Liver (tissue), 9 donors: ENCODE results near the gene GUCA1A. TPM values are rescaled to one million over a fixed set of nuclear protein-coding genes. Genes with fewer than 3 reads are reported as not detected.

Experiments used
- DNase-seq: peaks from one replicate; pipeline ENCODE4 v3.0.0-alpha.2; 2017; ENCODE audit warnings: low spot score
- H3K27ac ChIP-seq, 2 donors: one replicate each; pipeline ENCODE4 v1.7.0; 2013; ENCODE audit warnings: inconsistent platforms in 2 of 2, low read length in 2 of 2, control low read depth in 1 of 2, low read depth in 1 of 2, mild to moderate bottlenecking in 1 of 2
- H3K27me3 ChIP-seq, 4 donors: one replicate each; pipeline versions ENCODE4 v1.6.1 to v1.7.0; 2013; ENCODE audit warnings: low read length in 3 of 4, inconsistent platforms in 1 of 4, mild to moderate bottlenecking in 1 of 4, moderate library complexity in 1 of 4; ENCODE audit not compliant: control insufficient read depth in 4 of 4, insufficient read depth in 4 of 4
- H3K36me3 ChIP-seq, 4 donors: one replicate each; pipeline versions ENCODE4 v1.6.1 to v1.7.0; 2013; ENCODE audit warnings: low read length in 3 of 4, mild to moderate bottlenecking in 3 of 4, low read depth in 1 of 4, moderate library complexity in 1 of 4; ENCODE audit not compliant: control insufficient read depth in 4 of 4, insufficient read depth in 3 of 4
- H3K4me1 ChIP-seq, 4 donors: one replicate each; pipeline versions ENCODE4 v1.6.1 to v1.7.0; 2013; ENCODE audit warnings: low read length in 3 of 4, mild to moderate bottlenecking in 3 of 4, moderate library complexity in 1 of 4; ENCODE audit not compliant: control insufficient read depth in 4 of 4, insufficient read depth in 4 of 4
- H3K4me3 ChIP-seq, 3 donors: one replicate each; pipeline versions ENCODE4 v1.6.1 to v1.7.0; 2013; ENCODE audit warnings: low read length in 3 of 3, control low read depth in 1 of 3, low read depth in 1 of 3, mild to moderate bottlenecking in 1 of 3
- H3K9ac ChIP-seq, 2 donors: one replicate each; pipeline ENCODE4 v1.7.0; 2013; ENCODE audit warnings: low read length in 2 of 2, mild to moderate bottlenecking in 2 of 2, moderate library complexity in 2 of 2, control low read depth in 1 of 2, low read depth in 1 of 2
- H3K9me3 ChIP-seq, 4 donors: one replicate each; pipeline versions ENCODE4 v1.6.1 to v1.7.0; 2013; ENCODE audit warnings: low read length in 3 of 4; ENCODE audit not compliant: control insufficient read depth in 4 of 4
- EGR1 ChIP-seq, 2 donors: IDR thresholded peaks; 2 replicates each; pipeline ENCODE4 v1.6.1; 2016 to 2018; ENCODE audit warnings: antibody characterized with exemption in 2 of 2, low read depth in 2 of 2
- FOXA1 ChIP-seq: IDR thresholded peaks from 2 replicates; pipeline ENCODE4 v1.6.1; 2016; ENCODE audit warnings: antibody characterized with exemption
- FOXA2 ChIP-seq: IDR thresholded peaks from 2 replicates; pipeline ENCODE4 v1.6.1; 2016; ENCODE audit warnings: antibody characterized with exemption
- GABPA ChIP-seq, 2 donors: IDR thresholded peaks in 1 of 2; conservative IDR thresholded peaks in 1 of 2; 2 replicates each; pipeline ENCODE4 v1.6.1; 2016; ENCODE audit warnings: antibody characterized with exemption in 2 of 2, mild to moderate bottlenecking in 1 of 2, moderate library complexity in 1 of 2
- HNF4A ChIP-seq, 2 donors: conservative IDR thresholded peaks; 2 replicates each; pipeline ENCODE4 v1.6.1; 2016; ENCODE audit warnings: antibody characterized with exemption in 2 of 2, mild to moderate bottlenecking in 2 of 2
- HNF4G ChIP-seq: IDR thresholded peaks from 2 replicates; pipeline ENCODE4 v1.6.1; 2016; ENCODE audit warnings: antibody characterized with exemption
- JUND ChIP-seq, 2 donors: IDR thresholded peaks; 2 replicates each; pipeline ENCODE4 v1.6.1; 2016; ENCODE audit warnings: antibody characterized with exemption in 2 of 2
- NR2F2 ChIP-seq: IDR thresholded peaks from 2 replicates; pipeline ENCODE4 v1.6.1; 2016; ENCODE audit warnings: antibody characterized with exemption
- SP1 ChIP-seq: IDR thresholded peaks from 2 replicates; pipeline ENCODE4 v1.6.1; 2018; ENCODE audit warnings: antibody characterized with exemption, mild to moderate bottlenecking
- TAF1 ChIP-seq: conservative IDR thresholded peaks from 2 replicates; pipeline ENCODE4 v1.6.1; 2016; ENCODE audit warnings: antibody characterized with exemption, mild to moderate bottlenecking
- WGBS: extraction: QIAGEN DNeasy Blood & Tissue Kit; methylation state at CpG from one replicate; pipeline ENCODE4 v1.1.7; 2013; 5-methylcytosine and 5-hydroxymethylcytosine counted together
- polyA plus RNA-seq, 2 donors: library from polyadenylated mRNA; stranded (reverse) in 1 of 2; unstranded in 1 of 2; fragments of 200-250 nt in 1 of 2; fragments of >200 nt in 1 of 2; fragmentation: Nextera tagmentation in 1 of 2; extraction: Ambion mirVana in 1 of 2; gene quantifications; one replicate each; pipeline versions ENCODE4 v1.2.1 to v1.2.3, GENCODE V29; 2013 to 2015
- total RNA-seq, 2 donors: library from RNA; depleted of rRNA; stranded (reverse); fragments of >200 nt; gene quantifications; one replicate each; pipeline ENCODE4 v1.2.3, GENCODE V29; 2014
- TF ChIP-seq, protein P1 (sequence below): IDR thresholded peaks from 2 replicates; pipeline ENCODE4 v1.6.1; 2016; ENCODE audit warnings: antibody characterized with exemption
- TF ChIP-seq, protein P2 (sequence below): IDR thresholded peaks from 2 replicates; pipeline ENCODE4 v1.6.1; 2016; ENCODE audit warnings: antibody characterized with exemption
- TF ChIP-seq, protein P3 (sequence below): fragments of 150-350 bp; IDR thresholded peaks from 2 replicates; pipeline ENCODE4 v1.5.1; 2017; ENCODE audit warnings: improper control_type of control experiment, low read depth, low read length; ENCODE audit not compliant: missing input control
- TF ChIP-seq, protein P4 (sequence below): IDR thresholded peaks from 2 replicates; pipeline ENCODE4 v1.6.1; 2016; ENCODE audit warnings: antibody characterized with exemption
- donor health status: healthy.
- donor health status: healthy.
- donor health status: healthy.
- donor health status: healthy.
- donor health status: healthy.

Gene GUCA1A
- total and polyA plus RNA-seq, 4 donors, result not detected

DNA sequence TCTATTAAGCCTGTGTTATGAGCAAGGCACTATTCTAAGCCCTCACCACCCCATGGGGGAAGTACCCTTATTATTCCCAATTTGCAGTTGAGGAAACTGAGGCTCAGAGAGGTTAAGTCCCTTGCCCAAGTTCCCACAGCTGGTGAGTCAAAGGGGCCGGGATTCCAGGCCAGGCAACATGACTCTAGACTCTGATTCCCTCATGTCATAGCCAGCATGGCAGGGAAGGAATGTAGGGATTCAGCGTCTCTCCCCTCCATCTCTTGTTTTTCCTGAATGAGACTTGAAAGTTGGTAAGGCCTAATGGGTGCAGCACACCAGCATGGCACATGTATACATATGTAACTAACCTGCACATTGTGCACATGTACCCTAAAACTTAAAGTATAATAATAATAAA is 37.4 kb upstream of the GUCA1A start:
- Histone ChIP-seq H3K27me3 (no peaks in the 10 kb centered on the region), H3K9me3 (no peaks in the 10 kb centered on the region), H3K27ac (no peak overlapping the region), H3K4me1 (peaks cover 0 to 2% (median 0%) of the 10 kb centered on the region in 4 donors), H3K9ac (no peak overlapping the region), H3K4me3 (no peak overlapping the region), H3K36me3 (no peaks in the 10 kb centered on the region)
- DNase-seq, result no peak
- TF ChIP-seq, protein P1, sequence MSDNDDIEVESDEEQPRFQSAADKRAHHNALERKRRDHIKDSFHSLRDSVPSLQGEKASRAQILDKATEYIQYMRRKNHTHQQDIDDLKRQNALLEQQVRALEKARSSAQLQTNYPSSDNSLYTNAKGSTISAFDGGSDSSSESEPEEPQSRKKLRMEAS, result no peak
- TF ChIP-seq, protein P2, sequence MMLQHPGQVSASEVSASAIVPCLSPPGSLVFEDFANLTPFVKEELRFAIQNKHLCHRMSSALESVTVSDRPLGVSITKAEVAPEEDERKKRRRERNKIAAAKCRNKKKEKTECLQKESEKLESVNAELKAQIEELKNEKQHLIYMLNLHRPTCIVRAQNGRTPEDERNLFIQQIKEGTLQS, result no peak
- no peak for TF ChIP-seq JUND (IDR thresholded peaks at IDR 0.05)
- 92% methylated on average over 2 of the region's 2 CpGs for WGBS

DNA sequence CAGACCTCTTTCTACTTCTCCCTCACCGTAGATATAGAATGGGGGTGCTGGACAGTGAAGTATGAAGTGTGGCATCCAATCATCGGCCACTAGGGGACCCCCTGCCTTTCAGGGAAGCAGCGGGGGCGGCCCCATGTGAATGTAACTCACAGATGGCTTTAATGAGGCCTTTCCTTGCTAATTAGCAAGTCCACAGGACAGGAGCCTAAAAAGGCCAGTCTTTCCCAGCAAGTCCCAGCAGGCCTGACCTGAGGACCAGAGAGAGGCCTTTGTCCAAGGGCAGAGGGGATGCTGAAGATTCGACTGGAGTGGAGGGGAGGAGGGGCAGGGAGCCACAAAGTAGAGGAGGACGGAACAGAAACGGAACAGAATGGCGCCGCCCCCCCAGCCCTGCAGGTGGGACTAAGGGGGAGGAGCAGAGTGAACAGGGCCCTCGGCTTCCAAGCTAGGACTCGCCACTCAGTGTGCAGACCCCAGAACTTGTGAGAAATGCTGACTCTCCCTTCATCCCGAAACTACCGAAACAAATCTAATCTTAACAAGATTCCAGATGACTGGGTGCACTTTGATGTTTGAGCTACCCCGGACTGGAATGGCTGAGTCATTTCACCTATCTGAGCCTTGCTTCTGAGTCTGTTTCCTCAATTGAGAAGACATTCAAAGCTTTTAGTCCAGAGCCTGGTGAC is 36.5 kb upstream of the GUCA1A start:
- no peak overlapping the region for H3K27ac ChIP-seq
- H3K27me3 ChIP-seq, result no peaks in the 10 kb centered on the region
- no peaks in the 10 kb centered on the region for H3K9me3 ChIP-seq
- 73% methylated on average over 14 of the region's 14 CpGs for WGBS
- no peak overlapping the region for H3K9ac ChIP-seq
- H3K36me3 ChIP-seq, result no peaks in the 10 kb centered on the region
- H3K4me1 ChIP-seq, result peaks cover 0 to 2% (median 0%) of the 10 kb centered on the region in 4 donors
- DNase-seq, result no peak
- H3K4me3 ChIP-seq, result no peak overlapping the region
- TF ChIP-seq, protein P3, sequence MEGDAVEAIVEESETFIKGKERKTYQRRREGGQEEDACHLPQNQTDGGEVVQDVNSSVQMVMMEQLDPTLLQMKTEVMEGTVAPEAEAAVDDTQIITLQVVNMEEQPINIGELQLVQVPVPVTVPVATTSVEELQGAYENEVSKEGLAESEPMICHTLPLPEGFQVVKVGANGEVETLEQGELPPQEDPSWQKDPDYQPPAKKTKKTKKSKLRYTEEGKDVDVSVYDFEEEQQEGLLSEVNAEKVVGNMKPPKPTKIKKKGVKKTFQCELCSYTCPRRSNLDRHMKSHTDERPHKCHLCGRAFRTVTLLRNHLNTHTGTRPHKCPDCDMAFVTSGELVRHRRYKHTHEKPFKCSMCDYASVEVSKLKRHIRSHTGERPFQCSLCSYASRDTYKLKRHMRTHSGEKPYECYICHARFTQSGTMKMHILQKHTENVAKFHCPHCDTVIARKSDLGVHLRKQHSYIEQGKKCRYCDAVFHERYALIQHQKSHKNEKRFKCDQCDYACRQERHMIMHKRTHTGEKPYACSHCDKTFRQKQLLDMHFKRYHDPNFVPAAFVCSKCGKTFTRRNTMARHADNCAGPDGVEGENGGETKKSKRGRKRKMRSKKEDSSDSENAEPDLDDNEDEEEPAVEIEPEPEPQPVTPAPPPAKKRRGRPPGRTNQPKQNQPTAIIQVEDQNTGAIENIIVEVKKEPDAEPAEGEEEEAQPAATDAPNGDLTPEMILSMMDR, result no peak
- TF ChIP-seq FOXA1 (no peak), SP1 (no peak), TAF1 (no peak), NR2F2 (no peak), HNF4A (conservative IDR thresholded peaks at IDR 0.05) (no peak), JUND (IDR thresholded peaks at IDR 0.05) (no peak), GABPA (IDR thresholded peaks at IDR 0.05 in 1 of 2, conservative IDR thresholded peaks at IDR 0.05 in 1 of 2) (no peak), FOXA2 (no peak), HNF4G (no peak), EGR1 (IDR thresholded peaks at IDR 0.05; ENCODE audit: low read depth in 2 of 2) (no peak)
- TF ChIP-seq, protein P2, result no peak
- TF ChIP-seq, protein P4, sequence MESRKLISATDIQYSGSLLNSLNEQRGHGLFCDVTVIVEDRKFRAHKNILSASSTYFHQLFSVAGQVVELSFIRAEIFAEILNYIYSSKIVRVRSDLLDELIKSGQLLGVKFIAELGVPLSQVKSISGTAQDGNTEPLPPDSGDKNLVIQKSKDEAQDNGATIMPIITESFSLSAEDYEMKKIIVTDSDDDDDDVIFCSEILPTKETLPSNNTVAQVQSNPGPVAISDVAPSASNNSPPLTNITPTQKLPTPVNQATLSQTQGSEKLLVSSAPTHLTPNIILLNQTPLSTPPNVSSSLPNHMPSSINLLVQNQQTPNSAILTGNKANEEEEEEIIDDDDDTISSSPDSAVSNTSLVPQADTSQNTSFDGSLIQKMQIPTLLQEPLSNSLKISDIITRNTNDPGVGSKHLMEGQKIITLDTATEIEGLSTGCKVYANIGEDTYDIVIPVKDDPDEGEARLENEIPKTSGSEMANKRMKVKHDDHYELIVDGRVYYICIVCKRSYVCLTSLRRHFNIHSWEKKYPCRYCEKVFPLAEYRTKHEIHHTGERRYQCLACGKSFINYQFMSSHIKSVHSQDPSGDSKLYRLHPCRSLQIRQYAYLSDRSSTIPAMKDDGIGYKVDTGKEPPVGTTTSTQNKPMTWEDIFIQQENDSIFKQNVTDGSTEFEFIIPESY, result no peak
- TF ChIP-seq, protein P1, result no peak
